IMR-90 (cell line): ENCODE results near the gene TF. TPM values are rescaled to one million over a fixed set of nuclear protein-coding genes. Genes with fewer than 3 reads are reported as not detected.

ENCODE experiments used
- ATAC-seq: fragments of 200-7000 bp; cut with Tn5 transposase; 2 replicates; pipeline ENCODE4 v1.9.1; 2020; ENCODE audit warnings: low read depth, mild to moderate bottlenecking, moderate library complexity
- BruUV-seq: library from RNA; stranded (reverse); fragments of 400-500 nt; replicated peaks from 2 replicates; lab custom pipeline; 2021; lab: Mats Ljungman, UMichigan
- CTCF ChIA-PET: fragments of 300-600 bp; formaldehyde crosslinking; extraction: SDS; loops from one replicate; lab custom pipeline; 2021; ENCODE audit warnings: antibody characterized with exemption; lab: Yijun Ruan, JAX
- POLR2A ChIA-PET: fragments of 300-600 bp; sonication (Branson Sonifier 250); formaldehyde crosslinking; loops from one replicate; lab custom pipeline; 2022; ENCODE audit warnings: antibody characterized with exemption; ENCODE audit not compliant: unreplicated experiment; lab: Charles Lee
- DNase-seq: peaks from one replicate; pipeline ENCODE4 v3.0.0; 2013
- H2AFZ ChIP-seq: replicated peaks from 2 replicates; pipeline ENCODE3; 2013; ENCODE audit warnings: low read length, mild to moderate bottlenecking; ENCODE audit not compliant: poor library complexity
- H2AK5ac ChIP-seq: 2 replicates; pipeline ENCODE4 v1.6.1; 2013; ENCODE audit warnings: low read depth, low read length, inconsistent platforms
- H2AK9ac ChIP-seq: replicated peaks from 2 replicates; pipeline ENCODE3; 2013; ENCODE audit warnings: mild to moderate bottlenecking, low read depth, low read length, moderate library complexity; ENCODE audit not compliant: poor library complexity
- H2BK120ac ChIP-seq: 2 replicates; pipeline ENCODE4 v1.6.1; 2013; ENCODE audit warnings: low read depth, low read length, inconsistent platforms
- H2BK15ac ChIP-seq: 3 replicates; pipeline ENCODE4 v1.6.1; 2013; ENCODE audit warnings: low read depth, low read length, inconsistent platforms
- H2BK20ac ChIP-seq: 2 replicates; pipeline ENCODE4 v1.6.1; 2013; ENCODE audit warnings: low read depth, mild to moderate bottlenecking, inconsistent platforms, low read length, moderate library complexity
- H2BK5ac ChIP-seq: 2 replicates; pipeline ENCODE4 v1.6.1; 2013; ENCODE audit warnings: mild to moderate bottlenecking, low read depth, low read length, inconsistent platforms; ENCODE audit not compliant: poor library complexity, severe bottlenecking
- H3K14ac ChIP-seq: replicated peaks from 2 replicates; pipeline ENCODE4 v1.6.1; 2013; ENCODE audit warnings: low read depth, low read length, inconsistent platforms
- H3K18ac ChIP-seq: 2 replicates; pipeline ENCODE4 v1.6.1; 2013; ENCODE audit warnings: low read depth, low read length, control low read depth
- H3K23ac ChIP-seq: 2 replicates; pipeline ENCODE4 v1.6.1; 2013; ENCODE audit warnings: low read depth, low read length, inconsistent platforms
- H3K27ac ChIP-seq: 2 replicates; pipeline ENCODE4 v1.5.1; 2013; ENCODE audit warnings: mild to moderate bottlenecking, control low read depth, low read length; ENCODE audit not compliant: insufficient read depth
- H3K27me3 ChIP-seq: 2 replicates; pipeline ENCODE4 v1.6.1; 2013; ENCODE audit warnings: low read length; ENCODE audit not compliant: control insufficient read depth, insufficient read depth
- H3K36me3 ChIP-seq: 2 replicates; pipeline ENCODE4 v1.6.1; 2013; ENCODE audit warnings: low read length, mixed read lengths; ENCODE audit not compliant: control insufficient read depth, insufficient read depth
- H3K4ac ChIP-seq: 2 replicates; pipeline ENCODE4 v1.6.1; 2013; ENCODE audit warnings: low read depth, low read length, inconsistent platforms
- H3K4me1 ChIP-seq: 2 replicates; pipeline ENCODE4 v1.6.1; 2013; ENCODE audit warnings: low read length, mixed read lengths; ENCODE audit not compliant: control insufficient read depth, insufficient read depth
- H3K4me2 ChIP-seq: 2 replicates; pipeline ENCODE4 v1.6.1; 2013; ENCODE audit warnings: low read depth, mild to moderate bottlenecking, control low read depth, low read length, moderate library complexity
- H3K4me3 ChIP-seq: 2 replicates; pipeline ENCODE4 v1.5.1; 2013; ENCODE audit warnings: low read depth, mild to moderate bottlenecking, control low read depth, low read length, moderate library complexity; ENCODE audit not compliant: insufficient read depth
- H3K56ac ChIP-seq: 2 replicates; pipeline ENCODE4 v1.6.1; 2013; ENCODE audit warnings: low read length, inconsistent platforms; ENCODE audit not compliant: insufficient read depth; ENCODE audit errors: extremely low read depth
- H3K79me1 ChIP-seq, 2 experiments: 2 replicates each; pipeline ENCODE4 v1.6.1; 2013; ENCODE audit warnings: low read length in 2 of 2, inconsistent platforms in 1 of 2, low read depth in 1 of 2
- H3K9ac ChIP-seq: 2 replicates; pipeline ENCODE4 v1.6.1; 2013; ENCODE audit warnings: low read depth, low read length, control low read depth
- H3K9me1 ChIP-seq: 2 replicates; pipeline ENCODE4 v1.6.1; 2013; ENCODE audit warnings: low read length, inconsistent platforms; ENCODE audit not compliant: insufficient read depth
- H3K9me3 ChIP-seq: 2 replicates; pipeline ENCODE4 v1.6.1; 2013; ENCODE audit warnings: low read length; ENCODE audit not compliant: control insufficient read depth, insufficient read depth
- H4K20me1 ChIP-seq: 2 replicates; pipeline ENCODE4 v1.6.1; 2013; ENCODE audit warnings: low read length, inconsistent platforms; ENCODE audit not compliant: insufficient read depth
- H4K5ac ChIP-seq: 2 replicates; pipeline ENCODE4 v1.6.1; 2013; ENCODE audit warnings: mild to moderate bottlenecking, low read depth, low read length, control low read depth
- H4K8ac ChIP-seq, 2 experiments: 2 replicates each; pipeline ENCODE4 v1.6.1; 2013; ENCODE audit warnings: low read depth in 2 of 2, low read length in 2 of 2, control low read depth in 1 of 2, inconsistent platforms in 1 of 2
- H4K91ac ChIP-seq: 2 replicates; pipeline ENCODE4 v1.6.1; 2013; ENCODE audit warnings: low read depth, low read length, inconsistent platforms; ENCODE audit not compliant: insufficient read depth
- BHLHE40 ChIP-seq: fragments of 150-350 bp; IDR thresholded peaks from 2 replicates; pipeline ENCODE4 v1.6.1; 2016; ENCODE audit warnings: mild to moderate bottlenecking, low read depth, low read length
- CEBPB ChIP-seq: IDR thresholded peaks from 2 replicates; pipeline ENCODE4 v1.6.1; 2012; ENCODE audit warnings: low read depth, low read length, improper control_type of control experiment
- MAFK ChIP-seq: IDR thresholded peaks from 2 replicates; pipeline ENCODE4 v1.6.1; 2012; ENCODE audit warnings: low read depth, low read length, improper control_type of control experiment
- NFE2L2 ChIP-seq: fragments of 150-350 bp; IDR thresholded peaks from 2 replicates; pipeline ENCODE4 v1.6.1; 2016; ENCODE audit warnings: low read depth, mild to moderate bottlenecking, low read length
- POLR2A ChIP-seq: IDR thresholded peaks from 2 replicates; pipeline ENCODE4 v1.6.1; 2012; ENCODE audit warnings: mild to moderate bottlenecking, low read depth, low read length
- RAD21 ChIP-seq: IDR thresholded peaks from 2 replicates; pipeline ENCODE4 v1.6.1; 2012; ENCODE audit warnings: low read length, improper control_type of control experiment
- RCOR1 ChIP-seq: IDR thresholded peaks from 2 replicates; pipeline ENCODE4 v1.6.1; 2012; ENCODE audit warnings: mild to moderate bottlenecking, low read length, improper control_type of control experiment; ENCODE audit not compliant: insufficient replicate concordance
- RFX5 ChIP-seq: IDR thresholded peaks from 2 replicates; pipeline ENCODE4 v1.8.0; 2012; ENCODE audit warnings: low read depth, mild to moderate bottlenecking, low read length, moderate library complexity
- SMC3 ChIP-seq: fragments of 150-350 bp; IDR thresholded peaks from 2 replicates; pipeline ENCODE4 v1.6.1; 2016; ENCODE audit warnings: low read depth, mild to moderate bottlenecking, antibody characterized with exemption, low read length, moderate library complexity
- WGBS, 2 experiments: methylation state at CpG; one replicate each; pipeline versions ENCODE4 v1.1.5 to v1.1.7; 2013; ENCODE audit warnings: missing lambda C conversion rate in 2 of 2; ENCODE audit not compliant: insufficient read length in 1 of 2; ENCODE audit errors: extremely low coverage in 2 of 2; 5-methylcytosine and 5-hydroxymethylcytosine counted together
- dilution Hi-C: fragments of 300-500 bp; cut with HindIII; formaldehyde crosslinking; loops from one replicate; pipeline ENCODE4 v1.14.3; 2018; ENCODE audit warnings: low sequenced_read_pairs; ENCODE audit not compliant: unreplicated experiment
- in situ Hi-C: fragments of 300-500 bp; cut with MboI; formaldehyde crosslinking; loops from 3 replicates; pipeline ENCODE4 v1.14.3; 2019; ENCODE audit warnings: low sequenced_read_pairs, inconsistent platforms, mixed read lengths
- intact Hi-C: fragments of 100-400 bp; cut with micrococcal nuclease; formaldehyde crosslinking; loops from 2 replicates; pipeline ENCODE4 v1.10.0; 2022
- polyA plus RNA-seq, 3 experiments: library from polyadenylated mRNA; depleted of rRNA; stranded (reverse); fragments of >200 nt; gene quantifications; 2 replicates each; pipeline ENCODE4 v1.2.3, GENCODE V29; 2012; ENCODE audit warnings: low replicate concordance in 1 of 3
- total RNA-seq: library from RNA; depleted of rRNA; stranded (reverse); fragments of >200 nt; gene quantifications from 2 replicates; pipeline ENCODE4 v1.2.3, GENCODE V29; 2012
- TF ChIP-seq, protein P1 (sequence below): conservative IDR thresholded peaks from 2 replicates; pipeline ENCODE4 v1.5.1; 2012; ENCODE audit warnings: mild to moderate bottlenecking, low read depth, low read length, improper control_type of control experiment
- TF ChIP-seq, protein P2 (sequence below): fragments of 150-350 bp; IDR thresholded peaks from 2 replicates; pipeline ENCODE4 v1.6.1; 2016; ENCODE audit warnings: low read depth, mild to moderate bottlenecking, low read length, moderate library complexity, borderline replicate concordance

The TF gene
- total and polyA plus RNA-seq, 2 of the 4 experiments (the other 2 are of a cell fraction) = 0.07 TPM; not detected in 1

DNA sequence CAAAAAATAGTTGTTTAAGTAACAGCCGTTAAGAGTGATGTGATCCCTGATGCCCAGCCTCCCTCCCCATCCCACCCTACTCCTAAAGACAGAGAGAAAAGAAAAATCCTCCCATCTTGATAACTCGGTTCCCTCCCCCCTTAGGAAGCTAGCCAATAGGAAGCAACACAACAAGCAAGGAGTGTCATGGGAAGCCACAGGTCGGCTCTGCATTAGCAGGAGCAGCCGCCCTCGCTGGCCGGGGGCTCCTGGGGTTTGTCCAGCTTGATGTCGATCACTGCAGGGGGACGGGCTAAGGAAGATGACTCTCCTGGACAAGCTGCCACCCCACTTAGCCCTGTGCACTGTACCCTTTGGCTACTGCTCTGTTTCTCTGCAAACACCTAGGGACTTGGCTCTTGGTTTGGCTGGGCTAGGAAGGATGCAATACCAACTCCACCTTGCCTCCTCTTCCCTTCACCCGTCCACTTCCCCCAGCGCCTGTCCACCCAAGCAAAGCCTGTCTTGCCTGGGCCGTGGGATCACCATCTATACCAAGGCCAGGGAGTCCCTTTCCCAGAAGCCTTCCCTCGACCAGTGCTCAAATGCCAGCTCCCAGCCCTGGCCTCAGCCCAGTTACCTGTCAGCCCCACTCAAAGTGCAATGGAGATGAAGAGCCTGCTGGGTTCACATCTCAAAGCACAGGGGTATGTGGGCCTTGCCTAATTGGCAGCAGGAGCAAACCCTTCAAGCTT is 82.5 kb downstream of the TF start:
- Histone ChIP-seq H3K14ac (no peak overlapping the region), H3K9me1 (peaks cover 11% of the 10 kb centered on the region), H3K4ac (no peak overlapping the region), H3K23ac (no peak overlapping the region), H3K27ac (no peak overlapping the region), H4K20me1 (no peaks in the 10 kb centered on the region), H3K4me3 (no peak overlapping the region), H4K91ac (no peak overlapping the region), H3K79me1 (no peaks in the 10 kb centered on the region), H2AK5ac (no peak overlapping the region), H3K27me3 (peaks cover 8% of the 10 kb centered on the region), H3K9ac (no peak overlapping the region), H3K18ac (no peak overlapping the region), H2BK15ac (no peak overlapping the region), H2AK9ac (no peak overlapping the region), H3K56ac (no peak overlapping the region), H2BK20ac (no peak overlapping the region), H3K4me1 (no peaks in the 10 kb centered on the region), H4K8ac (no peak overlapping the region), H2AFZ (no peak overlapping the region), H3K36me3 (peaks cover 11% of the 10 kb centered on the region), H2BK120ac (no peak overlapping the region), H4K5ac (no peak overlapping the region), H3K4me2 (no peak overlapping the region), H3K9me3 (no peaks in the 10 kb centered on the region), H2BK5ac (no peak overlapping the region)
- 80% methylated on average over 2 of the region's 12 CpGs; no CpG with 5 or more reads in 1 of the 2 experiments for WGBS, 2 experiments
- BruUV-seq = no TSS peak
- POLR2A ChIA-PET = no interaction called here
- CTCF ChIA-PET = no interaction called here
- intact Hi-C loops = no loop called here
- ATAC-seq = no peak
- TF ChIP-seq MAFK = no peak
- TF ChIP-seq NFE2L2 = no peak
- TF ChIP-seq, protein P1, sequence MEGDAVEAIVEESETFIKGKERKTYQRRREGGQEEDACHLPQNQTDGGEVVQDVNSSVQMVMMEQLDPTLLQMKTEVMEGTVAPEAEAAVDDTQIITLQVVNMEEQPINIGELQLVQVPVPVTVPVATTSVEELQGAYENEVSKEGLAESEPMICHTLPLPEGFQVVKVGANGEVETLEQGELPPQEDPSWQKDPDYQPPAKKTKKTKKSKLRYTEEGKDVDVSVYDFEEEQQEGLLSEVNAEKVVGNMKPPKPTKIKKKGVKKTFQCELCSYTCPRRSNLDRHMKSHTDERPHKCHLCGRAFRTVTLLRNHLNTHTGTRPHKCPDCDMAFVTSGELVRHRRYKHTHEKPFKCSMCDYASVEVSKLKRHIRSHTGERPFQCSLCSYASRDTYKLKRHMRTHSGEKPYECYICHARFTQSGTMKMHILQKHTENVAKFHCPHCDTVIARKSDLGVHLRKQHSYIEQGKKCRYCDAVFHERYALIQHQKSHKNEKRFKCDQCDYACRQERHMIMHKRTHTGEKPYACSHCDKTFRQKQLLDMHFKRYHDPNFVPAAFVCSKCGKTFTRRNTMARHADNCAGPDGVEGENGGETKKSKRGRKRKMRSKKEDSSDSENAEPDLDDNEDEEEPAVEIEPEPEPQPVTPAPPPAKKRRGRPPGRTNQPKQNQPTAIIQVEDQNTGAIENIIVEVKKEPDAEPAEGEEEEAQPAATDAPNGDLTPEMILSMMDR = no peak
- TF ChIP-seq BHLHE40 = no peak
- no peak for TF ChIP-seq RAD21
- TF ChIP-seq CEBPB = no peak
- TF ChIP-seq, protein P2, sequence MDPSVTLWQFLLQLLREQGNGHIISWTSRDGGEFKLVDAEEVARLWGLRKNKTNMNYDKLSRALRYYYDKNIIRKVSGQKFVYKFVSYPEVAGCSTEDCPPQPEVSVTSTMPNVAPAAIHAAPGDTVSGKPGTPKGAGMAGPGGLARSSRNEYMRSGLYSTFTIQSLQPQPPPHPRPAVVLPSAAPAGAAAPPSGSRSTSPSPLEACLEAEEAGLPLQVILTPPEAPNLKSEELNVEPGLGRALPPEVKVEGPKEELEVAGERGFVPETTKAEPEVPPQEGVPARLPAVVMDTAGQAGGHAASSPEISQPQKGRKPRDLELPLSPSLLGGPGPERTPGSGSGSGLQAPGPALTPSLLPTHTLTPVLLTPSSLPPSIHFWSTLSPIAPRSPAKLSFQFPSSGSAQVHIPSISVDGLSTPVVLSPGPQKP = no peak
- TF ChIP-seq POLR2A = no peak
- no peak for TF ChIP-seq RFX5
- TF ChIP-seq SMC3 = no peak
- no peak for TF ChIP-seq RCOR1
- DNase-seq = no peak
- dilution Hi-C loops = no loop called here
- in situ Hi-C loops = loop anchor here (10.0 kb wide), 1 partner anchor 376 kb away; no protein-coding TSS in a partner anchor
